CD8-positive, alpha-beta memory T cell (primary cell): ENCODE measurements around the gene RAB40B. TPM values are rescaled to one million over a fixed set of nuclear protein-coding genes. Genes with fewer than 3 reads are reported as not detected.
A peak's percentile ranks its signal among the peaks of the same experiment; 100 is the strongest.

Source experiments
- CTCF ChIA-PET: fragments of 350-600 bp; sonication (Branson Sonifier 250); formaldehyde crosslinking; loops from one replicate; lab custom pipeline; 2021; ENCODE audit warnings: antibody characterized with exemption; lab: Charles Lee
- POLR2A ChIA-PET: fragments of 350-600 bp; sonication (Branson Sonifier 250); formaldehyde crosslinking; loops from one replicate; lab custom pipeline; 2021; ENCODE audit warnings: antibody characterized with exemption; lab: Charles Lee
- DNase-seq, 5 donors: peaks; one replicate each; pipeline versions ENCODE4 v3.0.0 to v3.0.0-alpha.2; 2020 to 2022; ENCODE audit warnings: mixed read lengths in 1 of 5
- H3K27ac ChIP-seq: one replicate; pipeline ENCODE4 v1.7.0; 2013; ENCODE audit warnings: low read depth, mild to moderate bottlenecking, low read length, moderate library complexity
- H3K27me3 ChIP-seq: 2 replicates; pipeline ENCODE4 v1.7.0; 2013; ENCODE audit warnings: low read length, mild to moderate bottlenecking; ENCODE audit not compliant: insufficient read depth, poor library complexity, severe bottlenecking
- H3K36me3 ChIP-seq: 2 replicates; pipeline ENCODE4 v1.7.0; 2013; ENCODE audit warnings: mild to moderate bottlenecking, low read length, moderate library complexity; ENCODE audit not compliant: insufficient read depth
- H3K4me1 ChIP-seq: 2 replicates; pipeline ENCODE4 v1.7.0; 2013; ENCODE audit warnings: mild to moderate bottlenecking, low read length, moderate library complexity; ENCODE audit not compliant: insufficient read depth
- H3K4me3 ChIP-seq: 2 replicates; pipeline ENCODE4 v1.7.0; 2013; ENCODE audit warnings: mild to moderate bottlenecking, low read length
- H3K9me3 ChIP-seq: 2 replicates; pipeline ENCODE4 v1.7.0; 2013; ENCODE audit warnings: mild to moderate bottlenecking, low read length
- H3K27ac Mint-ChIP-seq, 8 donors: one replicate each; pipeline ENCODE4 v1.8.0; 2020 to 2021; ENCODE audit warnings: mixed read lengths in 8 of 8, mild to moderate bottlenecking in 6 of 8, inconsistent platforms in 3 of 8, moderate library complexity in 3 of 8
- H3K27me3 Mint-ChIP-seq, 2 donors: one replicate each; pipeline ENCODE4 v1.8.0; 2020 to 2021; ENCODE audit warnings: mixed read lengths in 2 of 2, mild to moderate bottlenecking in 1 of 2, moderate library complexity in 1 of 2
- H3K36me3 Mint-ChIP-seq, 3 donors: one replicate each; pipeline ENCODE4 v1.8.0; 2020 to 2021; ENCODE audit warnings: mixed read lengths in 3 of 3, inconsistent platforms in 1 of 3, mild to moderate bottlenecking in 1 of 3
- H3K4me1 Mint-ChIP-seq, 3 donors: one replicate each; pipeline ENCODE4 v1.8.0; 2020 to 2021; ENCODE audit warnings: mixed read lengths in 3 of 3, inconsistent platforms in 1 of 3, mild to moderate bottlenecking in 1 of 3
- H3K4me3 Mint-ChIP-seq, 7 donors: one replicate each; pipeline ENCODE4 v1.8.0; 2020 to 2021; ENCODE audit warnings: mixed read lengths in 7 of 7, mild to moderate bottlenecking in 6 of 7, moderate library complexity in 4 of 7, inconsistent platforms in 2 of 7
- H3K9me3 Mint-ChIP-seq, 5 donors: one replicate each; pipeline ENCODE4 v1.8.0; 2020 to 2022; ENCODE audit warnings: mixed read lengths in 5 of 5, mild to moderate bottlenecking in 3 of 5, moderate library complexity in 2 of 5, inconsistent platforms in 1 of 5
- polyA plus RNA-seq: library from polyadenylated mRNA; unstranded; fragments of 300-500 nt; fragmentation: Illumina TruSeq; gene quantifications from one replicate; pipeline ENCODE4 v1.2.3, GENCODE V29; 2021
- total RNA-seq, 2 experiments: library from RNA; stranded (reverse); gene quantifications; one replicate each; pipeline ENCODE4 v1.2.3, GENCODE V29; 2021

The RAB40B gene
- total and polyA plus RNA-seq, 3 experiments from 2014 or later = 3.2 to 4.3 (median 4.0) TPM

DNA sequence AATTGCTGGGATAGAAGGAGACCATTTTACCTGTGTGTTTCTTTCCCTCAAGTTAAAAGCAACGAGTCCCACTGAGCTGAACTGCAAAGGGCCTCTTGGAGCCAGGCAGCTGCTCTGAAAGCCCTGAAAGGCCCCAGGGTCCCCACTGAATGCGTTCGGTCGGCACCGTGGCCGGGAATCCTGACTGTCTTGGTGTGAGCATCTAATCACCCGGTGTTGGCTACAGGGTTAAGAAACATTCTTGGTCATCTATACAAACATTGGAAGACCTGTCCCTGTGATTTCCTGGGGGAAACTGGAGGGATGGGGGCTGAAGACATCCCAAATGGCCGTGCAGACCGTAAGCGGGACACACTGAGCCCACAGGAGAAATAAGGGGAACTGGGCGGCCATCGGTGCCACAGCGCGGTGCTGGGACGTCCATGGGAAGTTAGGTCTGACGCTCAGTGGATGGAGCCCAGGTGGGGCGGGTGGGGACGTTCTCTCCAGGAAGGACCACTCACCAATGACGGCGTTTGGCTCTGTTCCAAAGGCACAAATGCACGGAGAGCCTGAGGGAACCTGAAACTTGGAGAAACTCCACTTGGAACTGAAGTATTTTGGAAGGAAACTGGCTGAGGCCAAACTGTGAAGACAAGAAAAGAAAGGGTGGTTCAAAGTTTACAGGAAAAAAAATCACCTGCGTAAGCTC, 82.3 kb downstream of the RAB40B start:
- Histone ChIP-seq H3K27ac (no peak overlapping the region), H3K36me3 (peaks cover 49% of the 10 kb centered on the region), H3K4me3 (no peak overlapping the region), H3K9me3 (no peaks in the 10 kb centered on the region), H3K4me1 (no peaks in the 10 kb centered on the region), H3K27me3 (no peaks in the 10 kb centered on the region)
- H3K4me3 Mint-ChIP-seq = no peak overlapping the region
- peaks cover 12 to 87% (median 12%) of the 10 kb centered on the region in 3 donors for H3K36me3 Mint-ChIP-seq
- H3K27ac Mint-ChIP-seq = peak overlapping the region in 1 of 8 donors; percentile 80
- peaks cover 0 to 2% (median 0%) of the 10 kb centered on the region in 3 donors for H3K4me1 Mint-ChIP-seq
- no peaks in the 10 kb centered on the region for H3K9me3 Mint-ChIP-seq
- POLR2A ChIA-PET = no interaction called here
- H3K27me3 Mint-ChIP-seq = no peaks in the 10 kb centered on the region
- DNase-seq = no peak
- CTCF ChIA-PET = no interaction called here

DNA sequence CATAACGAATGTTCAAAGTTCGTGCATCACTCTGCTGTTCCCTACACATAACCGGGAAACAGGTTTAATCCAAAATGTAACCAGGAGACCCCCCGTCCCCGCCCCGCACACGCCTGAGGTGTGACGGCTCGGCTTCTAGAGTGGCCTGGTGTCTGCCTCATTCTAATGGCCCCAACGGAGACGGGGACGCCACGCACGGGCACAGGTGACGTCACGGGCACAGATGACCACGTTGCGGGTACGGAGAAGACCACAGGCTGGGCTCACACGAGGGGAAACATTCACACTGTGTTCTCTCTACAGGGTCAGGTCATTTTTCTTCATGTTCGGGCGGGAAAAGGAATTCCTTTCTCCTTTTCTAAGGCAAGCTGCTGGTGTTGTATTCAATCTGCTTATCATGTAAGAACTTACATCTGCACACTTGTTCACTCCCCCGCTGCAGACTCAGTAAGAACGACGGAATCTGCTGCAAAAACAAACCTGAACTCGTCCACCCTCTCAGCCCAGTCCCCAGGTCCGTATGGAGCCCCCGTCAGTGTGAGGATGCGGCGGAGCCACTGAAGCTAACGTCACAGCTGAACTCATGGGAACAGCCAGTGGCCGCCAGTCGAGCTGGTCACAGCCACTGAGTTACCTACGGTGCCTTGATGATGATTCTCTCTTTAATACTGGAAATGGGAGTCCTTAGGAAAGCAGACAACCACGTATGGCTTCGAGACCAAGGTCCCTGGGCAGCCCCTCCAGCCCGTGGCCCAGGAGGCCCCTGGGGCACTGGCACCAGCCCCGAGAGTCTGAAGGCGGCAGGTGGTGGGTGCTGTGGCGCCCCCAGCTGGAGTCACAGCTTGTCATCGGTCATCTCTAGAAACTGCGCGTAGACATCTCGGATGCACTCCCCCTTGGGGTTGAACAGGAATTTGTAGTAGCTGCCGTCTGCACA, 83.1 kb downstream of the RAB40B start:
- H3K4me3 ChIP-seq = no peak overlapping the region
- Mint-ChIP-seq H3K27ac (no peak overlapping the region), H3K4me1 (peaks cover 0 to 2% (median 0%) of the 10 kb centered on the region in 3 donors), H3K36me3 (peaks cover 10 to 81% (median 12%) of the 10 kb centered on the region in 3 donors), H3K27me3 (no peaks in the 10 kb centered on the region), H3K4me3 (no peak overlapping the region), H3K9me3 (no peaks in the 10 kb centered on the region)
- no peak for DNase-seq
- ChIA-PET CTCF (no interaction called here), POLR2A (no interaction called here)
- no peaks in the 10 kb centered on the region for H3K4me1 ChIP-seq
- no peak overlapping the region for H3K27ac ChIP-seq
- H3K9me3 ChIP-seq = no peaks in the 10 kb centered on the region
- H3K27me3 ChIP-seq = no peaks in the 10 kb centered on the region
- H3K36me3 ChIP-seq = peaks cover 44% of the 10 kb centered on the region

DNA sequence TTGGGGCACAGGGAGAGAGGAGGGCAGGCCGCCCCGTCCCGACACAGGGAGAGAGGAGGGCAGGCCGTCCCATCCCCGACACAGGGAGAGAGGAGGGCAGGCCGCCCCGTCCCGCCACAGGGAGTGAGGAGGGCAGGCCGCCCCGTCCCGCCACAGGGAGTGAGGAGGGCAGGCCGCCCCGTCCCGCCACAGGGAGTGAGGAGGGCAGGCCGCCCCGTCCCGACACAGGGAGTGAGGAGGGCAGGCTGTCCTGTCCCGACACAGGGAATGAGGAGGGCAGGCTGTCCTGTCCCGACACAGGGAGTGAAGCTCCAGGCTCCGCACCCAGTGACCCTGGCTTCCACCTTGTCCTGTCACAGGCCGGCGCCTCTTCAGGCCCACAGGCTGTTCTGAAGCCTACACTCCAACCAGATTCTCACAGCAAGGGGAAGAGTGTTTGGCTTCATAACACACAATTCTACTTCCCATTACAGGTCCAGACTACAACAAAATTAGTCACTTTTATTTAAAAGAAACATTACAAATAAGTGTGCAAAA, 84.3 kb downstream of the RAB40B start:
- POLR2A ChIA-PET = no interaction called here
- Histone ChIP-seq H3K27ac (no peak overlapping the region), H3K4me1 (no peaks in the 10 kb centered on the region), H3K36me3 (peaks cover 46% of the 10 kb centered on the region), H3K9me3 (no peaks in the 10 kb centered on the region), H3K4me3 (no peak overlapping the region), H3K27me3 (no peaks in the 10 kb centered on the region)
- no peak for DNase-seq
- no peak overlapping the region for H3K4me3 Mint-ChIP-seq
- CTCF ChIA-PET = no interaction called here
- H3K36me3 Mint-ChIP-seq = peaks cover 12 to 79% (median 16%) of the 10 kb centered on the region in 3 donors
- H3K27me3 Mint-ChIP-seq = no peaks in the 10 kb centered on the region
- H3K9me3 Mint-ChIP-seq = no peaks in the 10 kb centered on the region
- no peak overlapping the region for H3K27ac Mint-ChIP-seq
- H3K4me1 Mint-ChIP-seq = peaks cover 0 to 8% (median 5%) of the 10 kb centered on the region in 3 donors

DNA sequence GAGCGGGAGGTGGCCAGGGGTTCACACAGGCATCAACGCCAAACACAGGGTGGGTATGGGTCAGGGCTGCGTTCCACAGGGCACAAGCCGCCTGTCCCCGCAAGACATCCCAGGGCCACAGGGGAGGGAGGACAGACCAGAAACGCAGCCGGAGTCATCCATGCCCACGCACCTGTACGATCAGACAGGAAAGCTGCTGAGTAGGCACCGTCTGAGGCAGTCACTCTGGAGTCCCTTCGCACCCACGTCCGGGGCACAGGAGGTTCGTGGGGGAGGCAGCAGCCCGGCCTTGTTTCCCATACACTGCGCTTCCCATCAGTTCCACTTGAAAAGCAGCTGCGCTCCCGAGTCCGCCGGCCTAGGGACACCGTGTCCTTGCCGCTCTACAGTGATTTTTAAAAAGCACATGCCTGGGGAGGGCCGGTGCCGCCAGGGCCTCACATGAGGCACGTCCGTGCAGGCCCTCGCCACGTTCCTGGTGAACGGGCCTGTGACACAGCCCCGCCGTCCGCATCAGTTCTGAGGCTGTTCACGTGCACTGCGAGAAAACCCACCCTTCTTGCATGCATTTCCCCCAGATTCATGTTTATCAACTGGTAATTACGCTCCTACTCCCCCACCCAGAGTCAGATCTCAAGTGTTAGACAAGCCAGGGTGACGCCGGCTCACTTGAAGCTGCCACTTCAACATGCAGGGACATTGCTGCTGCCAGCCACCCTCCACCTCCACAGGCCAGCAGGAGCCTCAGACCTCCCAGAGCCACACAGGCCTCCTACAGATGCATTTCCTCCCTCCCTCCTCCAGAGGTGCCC, 85.0 kb downstream of the RAB40B start:
- Histone ChIP-seq H3K27ac (no peak overlapping the region), H3K36me3 (peaks cover 39% of the 10 kb centered on the region), H3K9me3 (no peaks in the 10 kb centered on the region), H3K4me1 (no peaks in the 10 kb centered on the region), H3K4me3 (no peak overlapping the region), H3K27me3 (no peaks in the 10 kb centered on the region)
- ChIA-PET CTCF (no interaction called here), POLR2A (no interaction called here)
- DNase-seq = no peak
- peaks cover 12 to 77% (median 13%) of the 10 kb centered on the region in 3 donors for H3K36me3 Mint-ChIP-seq
- no peak overlapping the region for H3K27ac Mint-ChIP-seq
- H3K9me3 Mint-ChIP-seq = no peaks in the 10 kb centered on the region
- no peak overlapping the region for H3K4me3 Mint-ChIP-seq
- H3K27me3 Mint-ChIP-seq = no peaks in the 10 kb centered on the region
- H3K4me1 Mint-ChIP-seq = peaks cover 0 to 8% (median 5%) of the 10 kb centered on the region in 3 donors

DNA sequence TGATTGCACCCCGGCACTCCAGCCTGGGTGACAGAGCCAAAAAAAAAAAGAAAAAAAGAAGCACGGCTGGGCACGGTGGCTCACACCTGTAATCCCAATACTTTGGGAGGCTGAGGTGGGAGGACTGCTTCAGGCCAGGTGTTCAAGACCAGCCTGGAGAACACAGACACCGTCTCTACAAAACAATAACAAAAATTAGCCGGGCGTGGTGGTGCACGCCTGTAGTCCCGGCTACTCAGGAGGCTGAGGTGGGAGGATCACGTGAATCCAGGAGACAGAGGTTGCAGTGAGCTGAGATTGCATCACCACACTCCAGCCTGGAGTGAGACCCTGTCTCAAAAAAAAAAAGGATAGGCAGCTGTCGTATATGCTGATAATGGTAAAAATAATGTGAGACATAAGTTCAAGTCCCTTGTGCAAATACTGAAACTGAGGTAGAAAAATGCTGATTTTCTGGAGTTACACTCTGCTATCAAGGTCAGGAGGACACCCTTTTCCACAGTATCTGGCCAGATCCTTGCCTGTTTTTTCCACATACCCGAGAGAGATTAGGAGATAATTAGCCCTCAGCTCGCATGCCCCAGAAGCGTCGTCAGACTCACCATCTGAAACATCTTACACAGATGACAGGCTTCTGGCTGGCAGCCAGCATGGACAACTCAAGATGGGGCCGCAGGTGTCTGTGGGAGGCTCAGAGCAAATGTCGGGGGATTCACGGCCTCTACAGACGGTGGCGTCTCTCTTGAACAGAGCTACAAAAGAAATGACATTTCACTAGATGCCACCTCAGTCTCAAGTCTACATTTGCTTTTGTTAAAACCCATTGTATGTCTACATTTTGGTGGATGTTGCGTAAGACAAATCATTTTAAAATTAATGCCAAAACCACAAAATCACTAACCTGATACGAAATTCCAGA, 87.1 kb downstream of the RAB40B start:
- H3K4me3 ChIP-seq = no peak overlapping the region
- ChIA-PET POLR2A (no interaction called here), CTCF (no interaction called here)
- no peaks in the 10 kb centered on the region for H3K9me3 Mint-ChIP-seq
- peaks cover 32% of the 10 kb centered on the region for H3K36me3 ChIP-seq
- no peak overlapping the region for H3K4me3 Mint-ChIP-seq
- H3K27me3 ChIP-seq = no peaks in the 10 kb centered on the region
- DNase-seq = no peak
- no peak overlapping the region for H3K27ac ChIP-seq
- H3K27ac Mint-ChIP-seq = peak overlapping the region in 2 of 8 donors; percentile 19 to 65
- H3K36me3 Mint-ChIP-seq = peaks cover 12 to 70% (median 13%) of the 10 kb centered on the region in 3 donors
- H3K4me1 ChIP-seq = no peaks in the 10 kb centered on the region
- peaks cover 0 to 8% (median 5%) of the 10 kb centered on the region in 3 donors for H3K4me1 Mint-ChIP-seq
- no peaks in the 10 kb centered on the region for H3K9me3 ChIP-seq
- no peaks in the 10 kb centered on the region for H3K27me3 Mint-ChIP-seq

DNA sequence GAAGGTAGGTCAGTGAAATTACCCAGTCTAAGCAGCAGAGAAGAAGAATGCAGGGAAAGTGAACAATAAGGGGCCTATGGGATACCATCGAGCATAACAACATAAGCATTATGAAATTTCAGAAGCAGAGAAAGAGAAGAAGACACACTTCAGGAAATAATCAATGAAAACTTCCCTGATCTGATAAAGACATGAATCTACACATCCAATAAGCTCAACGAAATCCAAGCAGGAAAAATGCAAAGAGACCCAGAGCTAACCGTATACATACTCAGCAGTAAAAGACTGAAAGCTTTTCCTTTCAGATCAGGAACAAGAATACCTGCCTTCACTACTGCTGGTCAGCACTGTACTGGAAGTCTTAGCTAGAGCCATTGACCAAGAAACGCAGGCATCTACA, 88.8 kb downstream of the RAB40B start:
- Histone ChIP-seq H3K4me1 (no peaks in the 10 kb centered on the region), H3K36me3 (peaks cover 28% of the 10 kb centered on the region), H3K27me3 (no peaks in the 10 kb centered on the region), H3K9me3 (no peaks in the 10 kb centered on the region), H3K27ac (no peak overlapping the region), H3K4me3 (no peak overlapping the region)
- no peaks in the 10 kb centered on the region for H3K27me3 Mint-ChIP-seq
- no peak overlapping the region for H3K4me3 Mint-ChIP-seq
- peaks cover 0 to 8% (median 5%) of the 10 kb centered on the region in 3 donors for H3K4me1 Mint-ChIP-seq
- H3K36me3 Mint-ChIP-seq = peaks cover 7 to 68% (median 13%) of the 10 kb centered on the region in 3 donors
- H3K9me3 Mint-ChIP-seq = no peaks in the 10 kb centered on the region
- ChIA-PET CTCF (no interaction called here), POLR2A (no interaction called here)
- H3K27ac Mint-ChIP-seq = peak overlapping the region in 4 of 8 donors; percentile 7 to 64 (median 56)
- no peak for DNase-seq

DNA sequence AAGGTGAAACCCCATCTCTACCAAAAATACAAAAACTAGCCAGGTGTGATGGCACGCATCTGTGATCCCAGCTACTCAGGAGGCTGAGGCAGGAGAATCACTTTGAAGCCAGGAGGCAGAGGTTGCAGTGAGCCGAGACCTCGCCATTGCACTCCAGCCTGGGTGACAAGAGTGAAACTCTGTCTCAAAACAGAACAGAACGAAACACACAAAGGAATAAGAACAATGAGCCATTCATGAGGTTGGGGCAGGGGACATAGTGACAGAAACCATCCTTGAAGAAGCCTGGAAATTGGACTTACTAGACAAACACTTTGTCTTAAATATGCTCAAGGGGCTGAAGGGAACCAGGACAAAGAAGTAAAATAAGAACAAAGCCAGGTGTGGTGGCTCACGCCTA, 89.7 kb downstream of the RAB40B start:
- H3K4me3 Mint-ChIP-seq = no peak overlapping the region
- DNase-seq = no peak
- POLR2A ChIA-PET = no interaction called here
- no peaks in the 10 kb centered on the region for H3K9me3 ChIP-seq
- H3K4me1 Mint-ChIP-seq = peaks cover 5 to 12% (median 5%) of the 10 kb centered on the region in 3 donors
- H3K27me3 ChIP-seq = no peaks in the 10 kb centered on the region
- peaks cover 24% of the 10 kb centered on the region for H3K36me3 ChIP-seq
- H3K4me3 ChIP-seq = no peak overlapping the region
- H3K27ac Mint-ChIP-seq = peak overlapping the region in 3 of 8 donors; percentile 64 to 89 (median 70)
- H3K4me1 ChIP-seq = no peaks in the 10 kb centered on the region
- no peak overlapping the region for H3K27ac ChIP-seq
- no peaks in the 10 kb centered on the region for H3K9me3 Mint-ChIP-seq
- H3K27me3 Mint-ChIP-seq = no peaks in the 10 kb centered on the region
- H3K36me3 Mint-ChIP-seq = peaks cover 3 to 70% (median 9%) of the 10 kb centered on the region in 3 donors
- CTCF ChIA-PET = no interaction called here
